Measurements from ENCODE around the gene FCSK. TPM values are rescaled to one million over a fixed set of nuclear protein-coding genes. Genes with fewer than 3 reads are reported as not detected.

The FCSK gene
- total and polyA plus RNA-seq, 2 of the 13 experiments (the other 11 are each of a cell fraction or from before 2014, with no cell fraction given) = 9.1 to 19.2 TPM

- TF ChIP-seq CBX1 (IDR thresholded peaks at IDR 0.05; ENCODE audit: low read depth) (peak; percentile 72), MNT (IDR thresholded peaks at IDR 0.05) (peak; percentile 31; the same call in 1 of the 2 replicates), ZFP36L2 (CRISPR knock-in tag; IDR thresholded peaks at IDR 0.05) (no peak), XRCC5 (optimal IDR thresholded peaks at IDR 0.05; ENCODE audit: low read length) (peak; percentile 67), RFXANK (CRISPR knock-in tag; IDR thresholded peaks at IDR 0.05) (peak; percentile 60; the same call in 1 of the 2 replicates), DR1 (CRISPR knock-in tag; IDR thresholded peaks at IDR 0.05) (0 out of 2 replicates have a peak, but pooled peaks have one; percentile 18), PAWR (CRISPR knock-in tag; IDR thresholded peaks at IDR 0.05; ENCODE audit: borderline replicate concordance) (0 out of 2 replicates have a peak, but pooled peaks have one; percentile 64), AKAP8 (CRISPR knock-in tag; IDR thresholded peaks at IDR 0.05) (no peak; the same call in none of the 2 replicates), ZBTB4 (CRISPR knock-in tag; IDR thresholded peaks at IDR 0.05; ENCODE audit: borderline replicate concordance) (peak; percentile 96), PRMT3 (CRISPR knock-in tag; IDR thresholded peaks at IDR 0.05; ENCODE audit: borderline replicate concordance, low read depth) (no peak), MTA1 (CRISPR knock-in tag; IDR thresholded peaks at IDR 0.05; ENCODE audit: borderline replicate concordance) (peak; percentile 98), BRD4 (CRISPR knock-in tag; IDR thresholded peaks at IDR 0.05) (peak; percentile 17; the same call in 1 of the 2 replicates), ZNF20 (CRISPR knock-in tag; IDR thresholded peaks at IDR 0.05) (no peak), SIX1 (CRISPR knock-in tag; IDR thresholded peaks at IDR 0.05; ENCODE audit: borderline replicate concordance) (peak; percentile 81), GABPB1 (CRISPR knock-in tag; IDR thresholded peaks at IDR 0.05) (peak; percentile 77), ZNF337 (CRISPR knock-in tag; IDR thresholded peaks at IDR 0.05; ENCODE audit: borderline replicate concordance, low read depth) (no peak), AGO2 (optimal IDR thresholded peaks at IDR 0.05; ENCODE audit: low read depth, low read length) (no peak), TGIF2 (CRISPR knock-in tag; IDR thresholded peaks at IDR 0.05) (peak; percentile 80), MED8 (CRISPR knock-in tag; IDR thresholded peaks at IDR 0.05; ENCODE audit: insufficient replicate concordance) (peak; percentile 79), RARG (CRISPR knock-in tag; IDR thresholded peaks at IDR 0.05; ENCODE audit: low read depth) (peak; percentile 92; the same call in 1 of the 2 replicates), KLF9 (CRISPR knock-in tag; IDR thresholded peaks at IDR 0.05; ENCODE audit: low read depth) (peak; percentile 76; the same call in 1 of the 2 replicates), RBAK (CRISPR knock-in tag; IDR thresholded peaks at IDR 0.05) (peak; percentile 83; the same call in 1 of the 2 replicates), ZNF296 (CRISPR knock-in tag; conservative IDR thresholded peaks at IDR 0.05) (no peak; the same call in 1 of the 2 replicates), ZNF253 (CRISPR knock-in tag; IDR thresholded peaks at IDR 0.05; ENCODE audit: borderline replicate concordance) (no peak; the same call in 1 of the 2 replicates)
- TF ChIP-seq, protein P1, sequence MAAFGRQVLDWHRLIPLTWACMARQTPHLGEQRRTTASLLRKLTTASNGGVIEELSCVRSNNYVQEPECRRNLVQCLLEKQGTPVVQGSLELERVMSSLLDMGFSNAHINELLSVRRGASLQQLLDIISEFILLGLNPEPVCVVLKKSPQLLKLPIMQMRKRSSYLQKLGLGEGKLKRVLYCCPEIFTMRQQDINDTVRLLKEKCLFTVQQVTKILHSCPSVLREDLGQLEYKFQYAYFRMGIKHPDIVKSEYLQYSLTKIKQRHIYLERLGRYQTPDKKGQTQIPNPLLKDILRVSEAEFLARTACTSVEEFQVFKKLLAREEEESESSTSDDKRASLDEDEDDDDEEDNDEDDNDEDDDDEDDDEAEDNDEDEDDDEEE (CRISPR knock-in tag; IDR thresholded peaks at IDR 0.05) = 0 out of 2 replicates have a peak, but pooled peaks have one; percentile 62
Measured at GRCh38 chr16:70428178-70428998, 26.0 kb upstream of the FCSK start (continued).

Data from HepG2 (cell line).